DND-41 (cell line): Measurements from ENCODE around the gene NECTIN1.

ENCODE experiments used
- ATAC-seq: fragments of 200-7000 bp; cut with Tn5 transposase; 3 replicates; pipeline ENCODE4 v1.9.1; 2021; ENCODE audit warnings: low read depth; ENCODE audit not compliant: insufficient read depth
- DNase-seq: peaks from one replicate; pipeline ENCODE4 v3.0.0-alpha.2; 2020
- H2AFZ ChIP-seq: 2 replicates; pipeline ENCODE4 v1.6.0; 2012; ENCODE audit warnings: low read depth, low read length
- H3K27ac ChIP-seq: 2 replicates; pipeline ENCODE4 v1.5.1; 2012; ENCODE audit warnings: low read length, inconsistent platforms
- H3K27me3 ChIP-seq: fragments of 200-600 bp; sonication (generic); 2 replicates; pipeline ENCODE4 v1.6.0; 2012; ENCODE audit warnings: low read length, mild to moderate bottlenecking, inconsistent platforms; ENCODE audit not compliant: insufficient read depth, poor library complexity
- H3K36me3 ChIP-seq: 2 replicates; pipeline ENCODE4 v1.5.1; 2012; ENCODE audit warnings: low read length, inconsistent platforms; ENCODE audit not compliant: insufficient read depth
- H3K4me1 ChIP-seq: 2 replicates; pipeline ENCODE4 v1.5.1; 2012; ENCODE audit warnings: mild to moderate bottlenecking, low read length; ENCODE audit not compliant: insufficient read depth
- H3K4me2 ChIP-seq: 2 replicates; pipeline ENCODE4 v1.6.0; 2012; ENCODE audit warnings: mild to moderate bottlenecking, moderate library complexity, low read length, inconsistent platforms; ENCODE audit not compliant: insufficient read depth
- H3K4me3 ChIP-seq, 2 experiments: fragments of 200-600 bp in 1 of 2; shearing (Covaris generic) in 1 of 2; 2 replicates each; pipeline ENCODE4 v1.5.1; 2012 to 2016; ENCODE audit warnings: inconsistent platforms in 2 of 2, low read length in 2 of 2, mild to moderate bottlenecking in 2 of 2, low read depth in 1 of 2, moderate library complexity in 1 of 2
- H3K79me2 ChIP-seq: 2 replicates; pipeline ENCODE4 v1.6.0; 2012; ENCODE audit warnings: low read length, inconsistent platforms; ENCODE audit not compliant: insufficient read depth
- H3K9ac ChIP-seq: 2 replicates; pipeline ENCODE4 v1.6.0; 2012; ENCODE audit warnings: low read depth, mild to moderate bottlenecking, inconsistent platforms, low read length, moderate library complexity
- H3K9me3 ChIP-seq: 2 replicates; pipeline ENCODE4 v1.5.1; 2012; ENCODE audit warnings: low read length, moderate library complexity, mild to moderate bottlenecking, inconsistent platforms; ENCODE audit not compliant: insufficient read depth, severe bottlenecking
- H4K20me1 ChIP-seq: 2 replicates; pipeline ENCODE4 v1.6.0; 2012; ENCODE audit warnings: low read length; ENCODE audit not compliant: insufficient read depth
- CTCF ChIP-seq: IDR thresholded peaks from 2 replicates; pipeline ENCODE4 v1.5.1; 2012; ENCODE audit warnings: borderline replicate concordance, low read length, moderate library complexity, mild to moderate bottlenecking; ENCODE audit not compliant: poor library complexity, severe bottlenecking; ENCODE audit errors: extremely low read depth
- EZH2 ChIP-seq: IDR thresholded peaks from 3 replicates; pipeline ENCODE4 v1.6.1; 2012; ENCODE audit warnings: borderline replicate concordance, low read depth, mild to moderate bottlenecking, moderate library complexity, low read length, inconsistent platforms; ENCODE audit not compliant: severe bottlenecking

Gene NECTIN1

GRCh38 chr11:119673759-119674336 lies 55.2 kb downstream of the NECTIN1 start:
- no peaks in the 10 kb centered on the region for H3K79me2 ChIP-seq
- no peaks in the 10 kb centered on the region for H4K20me1 ChIP-seq
- H3K4me3 ChIP-seq, result no peak overlapping the region
- TF ChIP-seq CTCF (peak; percentile 33), EZH2 (no peak)
- ATAC-seq (peak; percentile 61), DNase-seq (peak; percentile 33)
- no peak overlapping the region for H3K27ac ChIP-seq
- H3K9me3 ChIP-seq, result no peaks in the 10 kb centered on the region
- no peak overlapping the region for H3K4me2 ChIP-seq
- H3K36me3 ChIP-seq, result no peaks in the 10 kb centered on the region
- peaks cover 11% of the 10 kb centered on the region for H3K4me1 ChIP-seq
- no peak overlapping the region for H3K9ac ChIP-seq
- H3K27me3 ChIP-seq, result peaks cover 5% of the 10 kb centered on the region
- no peak overlapping the region for H2AFZ ChIP-seq

- Histone ChIP-seq H3K4me3 (no peak overlapping the region), H4K20me1 (no peaks in the 10 kb centered on the region), H3K4me1 (peaks cover 11% of the 10 kb centered on the region), H3K36me3 (no peaks in the 10 kb centered on the region), H3K9me3 (no peaks in the 10 kb centered on the region), H3K9ac (no peak overlapping the region), H3K79me2 (no peaks in the 10 kb centered on the region), H3K4me2 (no peak overlapping the region), H3K27me3 (peaks cover 5% of the 10 kb centered on the region), H2AFZ (no peak overlapping the region), H3K27ac (no peak overlapping the region)
- no peak for TF ChIP-seq CTCF
- TF ChIP-seq EZH2, result no peak
- ATAC-seq, result no peak
- no peak for DNase-seq
Observed at GRCh38 chr11:119673052-119673758, 55.8 kb downstream of the NECTIN1 start.

- no peak overlapping the region for H3K4me2 ChIP-seq
- H3K27ac ChIP-seq, result no peak overlapping the region
- H3K36me3 ChIP-seq, result no peaks in the 10 kb centered on the region
Observed at GRCh38 chr11:119672597-119672996, 56.4 kb downstream of the NECTIN1 start.

More at GRCh38 chr11:119672597-119672996, 56.4 kb downstream of the NECTIN1 start:
- no peaks in the 10 kb centered on the region for H3K79me2 ChIP-seq
- H3K9me3 ChIP-seq, result no peaks in the 10 kb centered on the region
- H3K4me1 ChIP-seq, result peaks cover 11% of the 10 kb centered on the region
- DNase-seq (no peak), ATAC-seq (no peak)
- peaks cover 5% of the 10 kb centered on the region for H3K27me3 ChIP-seq
- no peak overlapping the region for H3K9ac ChIP-seq
- no peak for TF ChIP-seq CTCF
- no peak for TF ChIP-seq EZH2
- H3K4me3 ChIP-seq, result no peak overlapping the region
- no peaks in the 10 kb centered on the region for H4K20me1 ChIP-seq
- no peak overlapping the region for H2AFZ ChIP-seq
